DOHH2 (cell line): Measurements from ENCODE around the gene TPCN1.

ENCODE experiments used
- H3F3A ChIP-seq: fragments of 200-600 bp; sonication (generic), shearing (Covaris generic); 2 replicates; pipeline ENCODE4 v1.6.0; 2016; ENCODE audit warnings: antibody characterized with exemption, mild to moderate bottlenecking; ENCODE audit not compliant: control insufficient read depth, insufficient read depth
- H3K27ac ChIP-seq: fragments of 200-600 bp; sonication (generic); 2 replicates; pipeline ENCODE4 v1.5.1; 2014; ENCODE audit warnings: low read depth, mild to moderate bottlenecking, low read length, moderate library complexity
- H3K27me3 ChIP-seq: fragments of 200-600 bp; sonication (generic); 2 replicates; pipeline ENCODE4 v1.6.1; 2014; ENCODE audit warnings: mild to moderate bottlenecking, low read length, mixed read lengths; ENCODE audit not compliant: control insufficient read depth
- H3K36me3 ChIP-seq: fragments of 200-600 bp; sonication (generic); 2 replicates; pipeline ENCODE4 v1.6.1; 2014; ENCODE audit warnings: mild to moderate bottlenecking, low read length, moderate library complexity, mixed read lengths; ENCODE audit not compliant: control insufficient read depth
- H3K4me1 ChIP-seq: fragments of 200-600 bp; sonication (generic); 2 replicates; pipeline ENCODE4 v1.6.1; 2014; ENCODE audit warnings: mild to moderate bottlenecking, low read length, mixed read lengths; ENCODE audit not compliant: control insufficient read depth
- H3K4me2 ChIP-seq: fragments of 200-600 bp; sonication (generic); 2 replicates; pipeline ENCODE4 v1.6.0; 2014; ENCODE audit warnings: mild to moderate bottlenecking, low read length, moderate library complexity
- H3K4me3 ChIP-seq: fragments of 200-600 bp; sonication (generic); 2 replicates; pipeline ENCODE4 v1.5.1; 2014; ENCODE audit warnings: mild to moderate bottlenecking, low read length, mixed read lengths
- H3K79me2 ChIP-seq: fragments of 200-600 bp; sonication (generic); 2 replicates; pipeline ENCODE4 v1.6.1; 2014; ENCODE audit warnings: mild to moderate bottlenecking, low read length, mixed read lengths; ENCODE audit not compliant: control insufficient read depth
- H3K9me2 ChIP-seq: fragments of 200-600 bp; sonication (generic); replicated peaks from 2 replicates; pipeline ENCODE4 v1.6.1; 2014; ENCODE audit warnings: mild to moderate bottlenecking, low read length, mixed read lengths; ENCODE audit not compliant: control insufficient read depth
- H3K9me3 ChIP-seq: fragments of 200-600 bp; sonication (generic); 2 replicates; pipeline ENCODE4 v1.6.1; 2014; ENCODE audit warnings: antibody characterized with exemption, low read length, mixed read lengths; ENCODE audit not compliant: control insufficient read depth, insufficient read depth
- H4K20me1 ChIP-seq: fragments of 200-600 bp; sonication (generic); 2 replicates; pipeline ENCODE4 v1.6.0; 2014; ENCODE audit warnings: low read depth, mild to moderate bottlenecking, antibody characterized with exemption, low read length, moderate library complexity; ENCODE audit not compliant: control insufficient read depth, insufficient read depth
- CTCF ChIP-seq: fragments of 200-600 bp; sonication (generic); IDR thresholded peaks from one replicate; pipeline ENCODE4 v1.5.1; 2014; ENCODE audit warnings: antibody characterized with exemption, mild to moderate bottlenecking, low read depth, low read length; ENCODE audit not compliant: poor library complexity, severe bottlenecking
- EZH2phosphoT487 ChIP-seq: fragments of 200-600 bp; sonication (generic); IDR thresholded peaks from 2 replicates; pipeline ENCODE4 v1.6.1; 2017; ENCODE audit warnings: borderline replicate concordance, mild to moderate bottlenecking, antibody characterized with exemption, low read length, moderate library complexity, mixed read lengths

The TPCN1 gene

GRCh38 chr12:113297214-113297587 is 75.9 kb downstream of the TPCN1 start:
- Histone ChIP-seq H3K27me3 (no peaks in the 10 kb centered on the region), H3F3A (no peaks in the 10 kb centered on the region), H3K4me1 (peaks cover 2% of the 10 kb centered on the region), H3K4me2 (no peak overlapping the region), H3K79me2 (no peaks in the 10 kb centered on the region), H3K9me2 (no peaks in the 10 kb centered on the region), H4K20me1 (no peaks in the 10 kb centered on the region), H3K27ac (no peak overlapping the region), H3K36me3 (peaks cover 55% of the 10 kb centered on the region), H3K4me3 (no peak overlapping the region), H3K9me3 (no peaks in the 10 kb centered on the region)
- TF ChIP-seq EZH2phosphoT487 (no peak), CTCF (no peak)

GRCh38 chr12:113297621-113298471 is 76.6 kb downstream of the TPCN1 start:
- TF ChIP-seq CTCF (no peak), EZH2phosphoT487 (no peak)
- H3K9me3 ChIP-seq, result no peaks in the 10 kb centered on the region
- no peak overlapping the region for H3K4me3 ChIP-seq
- peaks cover 8% of the 10 kb centered on the region for H3K4me1 ChIP-seq
- H3K4me2 ChIP-seq, result no peak overlapping the region
- no peaks in the 10 kb centered on the region for H3F3A ChIP-seq
- H3K27ac ChIP-seq, result no peak overlapping the region
- no peaks in the 10 kb centered on the region for H3K79me2 ChIP-seq
- H4K20me1 ChIP-seq, result no peaks in the 10 kb centered on the region
- H3K9me2 ChIP-seq, result no peaks in the 10 kb centered on the region
- H3K36me3 ChIP-seq, result peaks cover 48% of the 10 kb centered on the region
- no peaks in the 10 kb centered on the region for H3K27me3 ChIP-seq

- Histone ChIP-seq H3K27ac (no peak overlapping the region), H3K4me2 (no peak overlapping the region)
These were observed 77.2 kb downstream of the TPCN1 start for GRCh38 chr12:113298472-113298817.

More at GRCh38 chr12:113298472-113298817, 77.2 kb downstream of the TPCN1 start:
- Histone ChIP-seq H3K4me3 (no peak overlapping the region), H3K9me2 (no peaks in the 10 kb centered on the region), H3K9me3 (no peaks in the 10 kb centered on the region), H3K27me3 (no peaks in the 10 kb centered on the region), H3K79me2 (no peaks in the 10 kb centered on the region), H4K20me1 (no peaks in the 10 kb centered on the region), H3F3A (no peaks in the 10 kb centered on the region), H3K36me3 (peaks cover 42% of the 10 kb centered on the region), H3K4me1 (peaks cover 14% of the 10 kb centered on the region)
- TF ChIP-seq CTCF (no peak), EZH2phosphoT487 (no peak)
